Smooth muscle cell (in vitro differentiated cells): Measurements from ENCODE around the gene RNF126. TPM values are rescaled to one million over a fixed set of nuclear protein-coding genes. Genes with fewer than 3 reads are reported as not detected.
A peak's percentile ranks its signal among the peaks of the same experiment; 100 is the strongest.

Experiments
- DNase-seq: peaks from one replicate; lab custom pipeline; 2025; ENCODE audit not compliant: unreplicated experiment; lab: John Stamatoyannopoulos, UW
- H2AFZ ChIP-seq: fragments of 200-600 bp; sonication (generic); 2 replicates; pipeline ENCODE4 v1.6.0; 2016; ENCODE audit warnings: antibody characterized with exemption, low read depth, mild to moderate bottlenecking
- H3F3A ChIP-seq: fragments of 200-600 bp; sonication (generic); 2 replicates; pipeline ENCODE4 v1.6.0; 2017; ENCODE audit warnings: antibody characterized with exemption, low read depth
- H3K27ac ChIP-seq: fragments of 200-600 bp; sonication (generic); 2 replicates; pipeline ENCODE4 v1.5.1; 2016; ENCODE audit warnings: low read depth, mild to moderate bottlenecking
- H3K27me3 ChIP-seq: fragments of 200-600 bp; sonication (generic); 2 replicates; pipeline ENCODE4 v1.6.1; 2016; ENCODE audit warnings: low read depth, mild to moderate bottlenecking
- H3K36me3 ChIP-seq: fragments of 200-600 bp; sonication (generic); 2 replicates; pipeline ENCODE4 v1.5.1; 2016; ENCODE audit warnings: low read depth
- H3K4me1 ChIP-seq: fragments of 200-600 bp; sonication (generic); 2 replicates; pipeline ENCODE4 v1.5.1; 2016; ENCODE audit warnings: low read depth
- H3K4me2 ChIP-seq: fragments of 200-600 bp; sonication (generic); 2 replicates; pipeline ENCODE4 v1.6.0; 2016; ENCODE audit warnings: mild to moderate bottlenecking
- H3K4me3 ChIP-seq: fragments of 200-600 bp; sonication (generic); 2 replicates; pipeline ENCODE4 v1.5.1; 2016; ENCODE audit warnings: mild to moderate bottlenecking
- H3K79me2 ChIP-seq: fragments of 200-600 bp; sonication (generic); 2 replicates; pipeline ENCODE4 v1.6.0; 2016; ENCODE audit warnings: low read depth, mild to moderate bottlenecking
- H3K9ac ChIP-seq: fragments of 200-600 bp; sonication (generic); 2 replicates; pipeline ENCODE4 v1.6.0; 2016; ENCODE audit warnings: low read depth
- H3K9me3 ChIP-seq: fragments of 200-600 bp; sonication (generic); replicated peaks from 2 replicates; pipeline ENCODE4 v1.5.1; 2016; ENCODE audit warnings: low read depth
- H4K20me1 ChIP-seq: fragments of 200-600 bp; sonication (generic); 2 replicates; pipeline ENCODE4 v1.6.0; 2016; ENCODE audit warnings: low read depth
- CTCF ChIP-seq: fragments of 200-600 bp; sonication (generic); IDR thresholded peaks from 2 replicates; pipeline ENCODE4 v1.5.1; 2017; ENCODE audit warnings: borderline replicate concordance, mild to moderate bottlenecking, antibody characterized with exemption; ENCODE audit not compliant: insufficient read depth, poor library complexity, severe bottlenecking
- WGBS: methylation state at CpG from one replicate; pipeline ENCODE4 v1.1.7; 2016; ENCODE audit warnings: low lambda C conversion rate; 5-methylcytosine and 5-hydroxymethylcytosine counted together
- polyA plus RNA-seq: library from polyadenylated mRNA; unstranded; fragments of >200 nt; fragmentation: Nextera tagmentation; extraction: Ambion mirVana; gene quantifications from 2 replicates; pipeline ENCODE4 v1.2.1, GENCODE V29; 2016
- total RNA-seq: library from RNA; depleted of rRNA; stranded (reverse); fragments of >200 nt; gene quantifications from 2 replicates; pipeline ENCODE4 v1.2.3, GENCODE V29; 2014

Gene RNF126
- 19.8 and 24.6 TPM in 2 replicates for total RNA-seq
- 55.7 and 60.4 TPM in 2 replicates for polyA plus RNA-seq

DNA sequence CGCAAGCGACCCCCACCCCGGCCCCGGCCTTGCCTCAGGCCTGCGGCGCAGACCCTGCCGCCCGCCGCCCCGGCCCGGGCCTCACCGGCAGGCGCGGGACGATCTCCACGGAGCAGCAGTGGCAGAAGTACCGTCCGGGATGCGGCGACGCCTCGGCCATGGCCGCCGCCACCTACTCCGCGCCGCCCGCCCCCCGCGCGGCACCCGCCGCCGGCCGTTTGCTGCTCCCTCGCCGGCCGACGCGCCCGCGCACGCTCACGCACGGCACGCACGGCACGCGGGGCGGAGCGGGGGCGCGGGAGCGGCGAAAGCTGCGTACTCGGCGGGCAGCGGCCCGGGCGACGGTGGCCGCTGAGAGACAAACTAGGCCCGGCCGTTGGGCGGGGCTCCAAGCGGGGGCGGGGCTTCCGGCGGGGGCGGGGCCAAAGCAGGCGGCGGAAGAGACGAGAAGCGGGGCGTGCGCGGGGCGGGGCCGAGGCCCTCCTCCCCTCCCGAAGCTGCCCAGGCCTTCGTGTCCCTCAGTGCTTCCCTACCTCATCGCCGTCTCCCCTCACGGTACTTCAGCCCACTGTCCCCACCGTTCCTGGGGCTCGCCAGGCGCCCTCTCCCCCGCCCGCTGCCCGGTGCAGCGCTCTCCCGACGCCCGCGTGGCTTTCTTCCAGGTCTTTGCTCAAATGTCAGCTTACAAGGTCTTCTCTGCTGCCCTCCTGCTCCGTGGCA is at the start of gene RNF126:
RNF126 (minus strand) TSS at position 253 of the 720 bp plus-strand sequence; CDS start at position 160, 93 bp downstream.
- Histone ChIP-seq H3K27ac (peak within 1 kb of the TSS; percentile 92), H3K36me3 (no peaks in the 10 kb centered on the region)

GRCh38 chr19:711254-711653 is 48.2 kb upstream of the RNF126 start:
- peaks cover 11% of the 10 kb centered on the region for H4K20me1 ChIP-seq
- H3K4me3 ChIP-seq, result no peak overlapping the region
- no peak for TF ChIP-seq CTCF
- H3K9ac ChIP-seq, result no peak overlapping the region
- 62% methylated on average over 8 of the region's 8 CpGs for WGBS
- H3K27ac ChIP-seq, result no peak overlapping the region
- H3K4me2 ChIP-seq, result no peak overlapping the region
- peaks cover 15% of the 10 kb centered on the region for H3K4me1 ChIP-seq
- H3K9me3 ChIP-seq, result no peaks in the 10 kb centered on the region
- peaks cover 10% of the 10 kb centered on the region for H3K79me2 ChIP-seq
- H3K27me3 ChIP-seq, result no peaks in the 10 kb centered on the region
- no peak overlapping the region for H2AFZ ChIP-seq
- no peaks in the 10 kb centered on the region for H3F3A ChIP-seq
- no peak for DNase-seq
- H3K36me3 ChIP-seq, result no peaks in the 10 kb centered on the region

More for the DNA sequence above, at the start of gene RNF126:
- Histone ChIP-seq H3K27me3 (no peaks in the 10 kb centered on the region), H3K9me3 (no peaks in the 10 kb centered on the region), H3K4me3 (peak within 1 kb of the TSS; percentile 91), H4K20me1 (peaks cover 45% of the 10 kb centered on the region), H2AFZ (peak within 1 kb of the TSS; percentile 89), H3K4me2 (peak within 1 kb of the TSS; percentile 99), H3F3A (peaks cover 8% of the 10 kb centered on the region), H3K9ac (peak within 1 kb of the TSS; percentile 87), H3K79me2 (peaks cover 52% of the 10 kb centered on the region), H3K4me1 (peaks cover 15% of the 10 kb centered on the region)
- 5% methylated on average over 30 of the region's 97 CpGs for WGBS
- peak; percentile 88 for DNase-seq
- no peak for TF ChIP-seq CTCF

- peaks cover 10% of the 10 kb centered on the region for H3K79me2 ChIP-seq
- peaks cover 11% of the 10 kb centered on the region for H4K20me1 ChIP-seq
- no peak overlapping the region for H3K4me2 ChIP-seq
- no peaks in the 10 kb centered on the region for H3K27me3 ChIP-seq
- no peak for TF ChIP-seq CTCF
- 83% methylated on average over 20 of the region's 21 CpGs for WGBS
- H3K27ac ChIP-seq, result no peak overlapping the region
- no peak for DNase-seq
- no peaks in the 10 kb centered on the region for H3K9me3 ChIP-seq
- no peaks in the 10 kb centered on the region for H3K36me3 ChIP-seq
- H3F3A ChIP-seq, result no peaks in the 10 kb centered on the region
- no peak overlapping the region for H3K4me3 ChIP-seq
- H3K4me1 ChIP-seq, result peaks cover 15% of the 10 kb centered on the region
- H2AFZ ChIP-seq, result no peak overlapping the region
- no peak overlapping the region for H3K9ac ChIP-seq
Measured at GRCh38 chr19:710767-711166, 47.8 kb upstream of the RNF126 start.

- peak overlapping the region; percentile 94 for H3K4me2 ChIP-seq
- H3K79me2 ChIP-seq, result peaks cover 10% of the 10 kb centered on the region
- H3K27me3 ChIP-seq, result no peaks in the 10 kb centered on the region
- no peaks in the 10 kb centered on the region for H3F3A ChIP-seq
- peaks cover 15% of the 10 kb centered on the region for H3K4me1 ChIP-seq
- H4K20me1 ChIP-seq, result peaks cover 11% of the 10 kb centered on the region
- H3K36me3 ChIP-seq, result no peaks in the 10 kb centered on the region
- TF ChIP-seq CTCF, result no peak
- no peak overlapping the region for H3K9ac ChIP-seq
- no peaks in the 10 kb centered on the region for H3K9me3 ChIP-seq
- H2AFZ ChIP-seq, result no peak overlapping the region
- H3K4me3 ChIP-seq, result peak overlapping the region; percentile 72
- H3K27ac ChIP-seq, result no peak overlapping the region
- 69% methylated on average over 18 of the region's 27 CpGs for WGBS
- no peak for DNase-seq
Measured at GRCh38 chr19:709965-710571, 47.1 kb upstream of the RNF126 start.
